Measurements from ENCODE around the gene UQCRC2. TPM values are rescaled to one million over a fixed set of nuclear protein-coding genes. Genes with fewer than 3 reads are reported as not detected.
"Not testable (repeated sequence)": the region's sequence is repeated elsewhere in the genome, so short reads cannot be mapped to it uniquely, and the experiment has no call there.

Gene UQCRC2
- total RNA-seq (2021) (195 and 299 TPM in 2 replicates), Bru-seq, nascent RNA (percentile 91 among the genes with signal in this experiment), BruChase-seq, experiment 1, labeled RNA remaining after a 2-hour chase (percentile 97 among the genes with signal in this experiment), BruChase-seq, experiment 2, labeled RNA remaining after a 6-hour chase (percentile 91 among the genes with signal in this experiment)
- long read RNA-seq, transcript UQCRC2-201 (14 exons, 2,615 nt): major isoform, 319 of 343 reads
- long read RNA-seq, partial matches to known transcripts: 10 of 343 reads
- long read RNA-seq, other reads (novel, unspliced or antisense): 12 of 343 reads

DNA sequence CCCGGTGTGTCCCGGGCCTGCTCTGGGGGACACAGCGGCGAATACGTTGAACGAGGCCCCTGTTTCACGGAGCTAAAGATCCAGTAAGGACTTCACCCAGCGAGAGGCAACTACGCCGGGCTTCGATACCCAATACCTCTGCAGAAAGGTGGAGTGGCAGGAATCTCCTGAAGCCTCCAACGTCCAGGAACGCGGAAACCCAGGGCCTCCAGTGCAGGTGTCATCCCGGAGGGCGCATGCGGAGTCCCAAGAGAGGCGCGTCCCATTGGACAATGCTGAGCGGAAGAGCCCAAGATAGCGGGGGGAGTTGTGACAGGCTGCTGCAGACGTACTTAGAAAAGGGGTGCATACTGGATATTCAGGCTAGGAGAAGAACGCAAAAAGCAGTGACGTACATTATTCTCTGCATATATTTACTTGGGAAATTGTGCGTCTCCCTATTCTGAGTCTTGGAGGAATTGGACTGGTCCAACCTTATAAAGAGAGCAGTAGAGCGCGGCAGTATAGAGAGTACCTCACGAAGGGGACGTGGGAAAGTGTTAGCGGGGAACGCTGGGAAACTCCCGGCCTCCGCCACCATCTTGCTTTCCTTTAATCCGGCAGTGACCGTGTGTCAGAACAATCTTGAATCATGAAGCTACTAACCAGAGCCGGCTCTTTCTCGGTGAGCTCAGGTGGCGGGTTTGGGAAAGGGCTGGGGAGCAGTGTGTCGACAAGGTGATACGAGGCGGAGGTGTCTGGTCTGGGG is at the start of gene UQCRC2:
Gene UQCRC2 (plus strand): TSS at position 569 of the 748 bp plus-strand sequence. CDS start 63 bp downstream, at position 632.
- POLR2A ChIA-PET (ENCODE audit: unreplicated experiment): interaction anchor here (0.6 to 1.0 kb wide), 4 partner anchors 125 to 247 kb away, joined by 3 to 7 read pairs (median 6); no protein-coding TSS in a partner anchor

DNA sequence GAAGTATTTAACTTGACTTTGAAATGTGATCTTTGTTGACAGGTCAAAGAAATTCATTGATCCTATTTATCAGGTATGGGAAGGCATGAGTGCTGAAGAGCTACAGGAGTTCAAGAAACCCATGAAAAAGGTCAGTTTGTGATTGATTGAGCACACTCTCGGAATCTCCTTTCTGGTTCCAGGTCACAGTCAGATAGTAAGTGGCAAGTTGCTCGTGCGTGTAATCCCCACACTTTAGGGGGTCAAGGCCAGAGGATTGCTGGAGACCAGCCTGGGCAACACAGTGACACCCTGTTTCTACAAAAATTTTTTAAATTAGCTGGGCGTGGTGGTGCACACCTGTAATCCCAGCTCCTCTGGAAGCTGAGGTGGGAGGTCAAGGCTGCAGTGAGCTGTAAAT is 20.5 kb upstream of the UQCRC2 start:
- H3K79me2 ChIP-seq (ENCODE audit: low read depth); DNase-seq; H3K36me3 ChIP-seq (ENCODE audit: low read depth); BruUV-seq (replicated peaks); H2AFZ ChIP-seq; POLR2A ChIA-PET (ENCODE audit: unreplicated experiment); H3K27me3 ChIP-seq (ENCODE audit: insufficient read depth, low read depth); H3F3A ChIP-seq (ENCODE audit: insufficient read depth, low read depth); H3K9me3 ChIP-seq (ENCODE audit: insufficient read depth, low read depth); intact Hi-C loops (cut with micrococcal nuclease; ENCODE audit: unreplicated experiment); H3K27ac ChIP-seq; H3K4me1 ChIP-seq (replicated peaks; ENCODE audit: insufficient read depth); H3K4me2 ChIP-seq; H4K20me1 ChIP-seq (ENCODE audit: insufficient read depth); H3K9me2 ChIP-seq (ENCODE audit: insufficient read depth); CTCF ChIA-PET; H3K4me3 ChIP-seq: not testable (repeated sequence)

More for the DNA sequence above, at the start of gene UQCRC2:
- Histone ChIP-seq H3K27me3 (ENCODE audit: insufficient read depth, low read depth) (no peaks in the 10 kb centered on the region), H3K79me2 (ENCODE audit: low read depth) (peaks cover 64% of the 10 kb centered on the region), H3K4me3 (peak within 1 kb of the TSS; percentile 90), H3K9me2 (ENCODE audit: insufficient read depth) (no peaks in the 10 kb centered on the region), H4K20me1 (ENCODE audit: insufficient read depth) (peaks cover 10% of the 10 kb centered on the region), H2AFZ (peak within 1 kb of the TSS; percentile 79), H3K27ac (peak within 1 kb of the TSS; percentile 94), H3F3A (ENCODE audit: insufficient read depth, low read depth) (peaks cover 9% of the 10 kb centered on the region; the same call in 1 of the 2 replicates), H3K9me3 (ENCODE audit: insufficient read depth, low read depth) (no peaks in the 10 kb centered on the region), H3K36me3 (ENCODE audit: low read depth) (peaks cover 13% of the 10 kb centered on the region; the same call in 1 of the 2 replicates), H3K4me1 (replicated peaks; ENCODE audit: insufficient read depth) (peaks cover 14% of the 10 kb centered on the region), H3K4me2 (peak within 1 kb of the TSS; percentile 97)
- TF ChIP-seq EZH2 (IDR thresholded peaks at IDR 0.05; ENCODE audit: low read depth) (no peak), CTCF (conservative IDR thresholded peaks at IDR 0.05) (no peak)
- CTCF ChIA-PET: interaction anchor here (1.9 kb wide), 1 partner anchor 235 kb away, joined by 4 read pairs; no protein-coding TSS in a partner anchor
- peak; percentile 91 to 92 for DNase-seq
- no TSS peak for BruUV-seq (replicated peaks)
- intact Hi-C loops (cut with micrococcal nuclease; ENCODE audit: unreplicated experiment): loop anchor here (1.0 to 2.0 kb wide), 2 partner anchors 235 to 344 kb away; partner anchors contain the start of gene POLR3E

DNA sequence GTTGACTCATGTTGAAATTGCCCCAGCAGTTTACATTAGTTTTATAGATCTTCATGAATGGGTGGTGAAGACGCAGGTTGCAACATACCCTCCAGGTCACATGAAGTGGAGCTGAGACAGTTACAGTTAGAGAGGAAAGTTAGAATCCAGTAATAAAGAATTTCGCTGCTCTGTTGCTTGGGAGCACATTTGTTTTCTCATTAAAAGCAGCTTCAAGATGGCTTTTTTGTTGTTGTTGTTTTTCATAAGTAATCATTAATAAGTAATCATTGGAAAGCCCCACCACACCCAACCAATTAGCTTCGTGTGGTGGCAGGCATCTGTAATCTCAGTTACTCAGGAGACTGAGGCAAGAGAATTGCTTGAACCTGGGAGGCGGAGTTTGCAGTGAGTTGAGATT is 19.8 kb upstream of the UQCRC2 start:
- POLR2A ChIA-PET (ENCODE audit: unreplicated experiment); H3K9me3 ChIP-seq (ENCODE audit: insufficient read depth, low read depth); H3K27me3 ChIP-seq (ENCODE audit: insufficient read depth, low read depth); H4K20me1 ChIP-seq (ENCODE audit: insufficient read depth); BruUV-seq (replicated peaks); CTCF ChIA-PET; H3K27ac ChIP-seq; H3K4me2 ChIP-seq; H3K79me2 ChIP-seq (ENCODE audit: low read depth); H3K9me2 ChIP-seq (ENCODE audit: insufficient read depth); DNase-seq; H3F3A ChIP-seq (ENCODE audit: insufficient read depth, low read depth); H3K4me3 ChIP-seq; intact Hi-C loops (cut with micrococcal nuclease; ENCODE audit: unreplicated experiment); H3K4me1 ChIP-seq (replicated peaks; ENCODE audit: insufficient read depth); H2AFZ ChIP-seq; H3K36me3 ChIP-seq (ENCODE audit: low read depth): not testable (repeated sequence)

DNA sequence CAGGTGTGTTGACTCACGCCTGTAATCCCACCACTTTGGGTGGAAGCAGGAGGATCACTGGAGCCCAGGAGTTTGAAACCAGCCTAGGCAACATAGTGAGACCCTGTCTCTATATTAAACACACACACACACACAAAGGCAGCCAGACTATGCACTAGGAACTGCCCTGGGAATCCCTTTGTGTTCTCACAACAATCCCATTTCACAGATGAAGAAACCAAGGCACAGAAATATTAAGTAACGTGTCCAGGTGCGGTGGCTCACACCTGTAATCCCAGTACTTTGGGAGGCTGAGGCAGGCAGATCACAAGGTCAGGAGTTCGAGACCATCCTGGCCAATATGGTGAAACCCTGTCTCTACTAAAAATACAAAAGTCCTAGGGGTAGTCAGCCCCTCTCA is 19.4 kb upstream of the UQCRC2 start:
- BruUV-seq (replicated peaks); H3F3A ChIP-seq (ENCODE audit: insufficient read depth, low read depth); H4K20me1 ChIP-seq (ENCODE audit: insufficient read depth); H3K4me3 ChIP-seq; POLR2A ChIA-PET (ENCODE audit: unreplicated experiment); CTCF ChIA-PET; H3K27ac ChIP-seq; DNase-seq; H3K4me2 ChIP-seq; H3K9me3 ChIP-seq (ENCODE audit: insufficient read depth, low read depth); H3K36me3 ChIP-seq (ENCODE audit: low read depth); H2AFZ ChIP-seq; H3K27me3 ChIP-seq (ENCODE audit: insufficient read depth, low read depth); H3K4me1 ChIP-seq (replicated peaks; ENCODE audit: insufficient read depth); H3K9me2 ChIP-seq (ENCODE audit: insufficient read depth); H3K79me2 ChIP-seq (ENCODE audit: low read depth); intact Hi-C loops (cut with micrococcal nuclease; ENCODE audit: unreplicated experiment): not testable (repeated sequence)

DNA sequence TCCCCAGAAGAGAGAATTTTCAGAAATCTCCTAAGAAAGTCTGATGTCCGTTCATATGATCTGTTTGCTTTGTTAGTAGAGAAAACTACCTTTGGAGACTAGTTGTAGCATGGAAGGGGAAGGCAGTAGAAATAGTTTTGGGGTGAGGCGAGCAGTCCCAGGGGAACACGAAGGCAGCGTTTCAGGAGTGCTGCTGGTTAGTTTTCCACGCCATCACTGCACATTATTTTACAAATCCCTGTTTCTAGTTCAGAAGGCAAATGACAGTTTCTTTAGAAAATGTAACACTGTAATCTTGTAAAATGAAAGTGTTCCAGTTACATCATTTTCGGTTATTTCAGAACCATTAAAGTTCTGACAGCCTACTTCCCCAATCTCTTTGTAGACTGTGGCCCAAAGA is 16.9 kb upstream of the UQCRC2 start:
- H2AFZ ChIP-seq; intact Hi-C loops (cut with micrococcal nuclease; ENCODE audit: unreplicated experiment); DNase-seq; H3K4me2 ChIP-seq; BruUV-seq (replicated peaks); H3K79me2 ChIP-seq (ENCODE audit: low read depth); H3F3A ChIP-seq (ENCODE audit: insufficient read depth, low read depth); H3K9me3 ChIP-seq (ENCODE audit: insufficient read depth, low read depth); H3K4me1 ChIP-seq (replicated peaks; ENCODE audit: insufficient read depth); POLR2A ChIA-PET (ENCODE audit: unreplicated experiment); H3K27ac ChIP-seq; H3K9me2 ChIP-seq (ENCODE audit: insufficient read depth); H3K4me3 ChIP-seq; H3K36me3 ChIP-seq (ENCODE audit: low read depth); H4K20me1 ChIP-seq (ENCODE audit: insufficient read depth); H3K27me3 ChIP-seq (ENCODE audit: insufficient read depth, low read depth); CTCF ChIA-PET: not testable (repeated sequence)

All from PC-9 (cell line).